GM18507 (cell line): ENCODE results near the gene SELENOV.
A peak's percentile ranks its signal among the peaks of the same experiment; 100 is the strongest.

ENCODE experiments used
- DNase-seq: peaks from one replicate; pipeline ENCODE4 v3.0.0; 2011; ENCODE audit warnings: low read depth; ENCODE audit not compliant: insufficient read length; ENCODE audit errors: extremely low spot score
- FAIRE-seq: peaks from 2 replicates; lab custom pipeline; 2011; peaks lifted over from hg19 to GRCh38; lab: Jason Lieb, UNC

The SELENOV gene

GRCh38 chr19:39550197-39550596 lies 35.3 kb downstream of the SELENOV start:
- FAIRE-seq (no peak), DNase-seq (no peak)

GRCh38 chr19:39553082-39553652 lies 38.2 kb downstream of the SELENOV start:
- no peak for FAIRE-seq
- DNase-seq = no peak

- DNase-seq = no peak
- no peak for FAIRE-seq
Observed at GRCh38 chr19:39554701-39555311, 39.9 kb downstream of the SELENOV start.

GRCh38 chr19:39555883-39556282 lies 40.9 kb downstream of the SELENOV start:
- FAIRE-seq = no peak

GRCh38 chr19:39557811-39558623 lies 43.1 kb downstream of the SELENOV start:
- FAIRE-seq = peak; percentile 91
- DNase-seq = no peak

More at GRCh38 chr19:39555883-39556282, 40.9 kb downstream of the SELENOV start:
- DNase-seq = no peak

- FAIRE-seq = no peak
- no peak for DNase-seq
Observed at GRCh38 chr19:39558624-39559117, 43.7 kb downstream of the SELENOV start.

GRCh38 chr19:39563408-39563807 lies 48.5 kb downstream of the SELENOV start:
- FAIRE-seq = no peak
- no peak for DNase-seq

- FAIRE-seq (no peak), DNase-seq (no peak)
Observed at GRCh38 chr19:39566064-39566463, 51.1 kb downstream of the SELENOV start.

- no peak for FAIRE-seq
- DNase-seq = no peak
Observed at GRCh38 chr19:39568604-39569003, 53.7 kb downstream of the SELENOV start.
